ENCODE results near the gene IGF2R.

DNA sequence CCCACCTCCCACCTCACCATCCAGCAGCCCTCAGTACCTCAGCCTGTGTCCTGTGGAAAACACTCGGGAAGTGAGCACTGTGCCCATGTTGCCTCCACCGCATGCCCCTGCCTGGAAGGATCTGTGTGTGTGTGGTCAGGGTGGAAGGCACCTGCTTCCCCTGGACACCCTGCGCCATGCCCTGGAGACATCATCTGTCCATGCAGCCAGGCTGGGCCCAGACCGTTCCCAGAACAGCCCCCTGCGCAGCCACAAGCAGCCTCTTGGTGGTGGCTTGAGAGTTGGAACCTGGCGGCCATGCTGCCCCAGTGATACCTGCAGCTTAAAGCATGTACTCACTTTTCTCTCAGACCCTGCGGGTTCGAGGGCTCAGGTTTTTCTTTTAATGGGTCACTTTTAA, 117.9 kb downstream of the IGF2R start:
- TF ChIP-seq NFE2L1 (CRISPR knock-in tag; IDR thresholded peaks at IDR 0.05; ENCODE audit: borderline replicate concordance) (no peak), CHD2 (IDR thresholded peaks at IDR 0.05; ENCODE audit: low read depth, low read length) (no peak), SSRP1 (CRISPR knock-in tag; IDR thresholded peaks at IDR 0.05) (no peak), ZZZ3 (CRISPR knock-in tag; IDR thresholded peaks at IDR 0.05; ENCODE audit: borderline replicate concordance) (no peak), KDM5B (CRISPR knock-in tag; IDR thresholded peaks at IDR 0.05; ENCODE audit: borderline replicate concordance) (no peak), ZSCAN20 (CRISPR knock-in tag; IDR thresholded peaks at IDR 0.05; ENCODE audit: borderline replicate concordance) (no peak), ZNF350 (CRISPR knock-in tag; IDR thresholded peaks at IDR 0.05; ENCODE audit: borderline replicate concordance, low read depth) (no peak), ELF4 (CRISPR knock-in tag; IDR thresholded peaks at IDR 0.05; ENCODE audit: borderline replicate concordance) (no peak), YEATS2 (CRISPR knock-in tag; IDR thresholded peaks at IDR 0.05; ENCODE audit: borderline replicate concordance) (no peak), ZNF17 (CRISPR knock-in tag; IDR thresholded peaks at IDR 0.05) (no peak), CEBPB (IDR thresholded peaks at IDR 0.05; ENCODE audit: borderline replicate concordance, low read depth, low read length) (no peak)
- TF ChIP-seq, protein P1, sequence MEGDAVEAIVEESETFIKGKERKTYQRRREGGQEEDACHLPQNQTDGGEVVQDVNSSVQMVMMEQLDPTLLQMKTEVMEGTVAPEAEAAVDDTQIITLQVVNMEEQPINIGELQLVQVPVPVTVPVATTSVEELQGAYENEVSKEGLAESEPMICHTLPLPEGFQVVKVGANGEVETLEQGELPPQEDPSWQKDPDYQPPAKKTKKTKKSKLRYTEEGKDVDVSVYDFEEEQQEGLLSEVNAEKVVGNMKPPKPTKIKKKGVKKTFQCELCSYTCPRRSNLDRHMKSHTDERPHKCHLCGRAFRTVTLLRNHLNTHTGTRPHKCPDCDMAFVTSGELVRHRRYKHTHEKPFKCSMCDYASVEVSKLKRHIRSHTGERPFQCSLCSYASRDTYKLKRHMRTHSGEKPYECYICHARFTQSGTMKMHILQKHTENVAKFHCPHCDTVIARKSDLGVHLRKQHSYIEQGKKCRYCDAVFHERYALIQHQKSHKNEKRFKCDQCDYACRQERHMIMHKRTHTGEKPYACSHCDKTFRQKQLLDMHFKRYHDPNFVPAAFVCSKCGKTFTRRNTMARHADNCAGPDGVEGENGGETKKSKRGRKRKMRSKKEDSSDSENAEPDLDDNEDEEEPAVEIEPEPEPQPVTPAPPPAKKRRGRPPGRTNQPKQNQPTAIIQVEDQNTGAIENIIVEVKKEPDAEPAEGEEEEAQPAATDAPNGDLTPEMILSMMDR (CRISPR knock-in tag; IDR thresholded peaks at IDR 0.05) = no peak
- TF ChIP-seq, protein P2, sequence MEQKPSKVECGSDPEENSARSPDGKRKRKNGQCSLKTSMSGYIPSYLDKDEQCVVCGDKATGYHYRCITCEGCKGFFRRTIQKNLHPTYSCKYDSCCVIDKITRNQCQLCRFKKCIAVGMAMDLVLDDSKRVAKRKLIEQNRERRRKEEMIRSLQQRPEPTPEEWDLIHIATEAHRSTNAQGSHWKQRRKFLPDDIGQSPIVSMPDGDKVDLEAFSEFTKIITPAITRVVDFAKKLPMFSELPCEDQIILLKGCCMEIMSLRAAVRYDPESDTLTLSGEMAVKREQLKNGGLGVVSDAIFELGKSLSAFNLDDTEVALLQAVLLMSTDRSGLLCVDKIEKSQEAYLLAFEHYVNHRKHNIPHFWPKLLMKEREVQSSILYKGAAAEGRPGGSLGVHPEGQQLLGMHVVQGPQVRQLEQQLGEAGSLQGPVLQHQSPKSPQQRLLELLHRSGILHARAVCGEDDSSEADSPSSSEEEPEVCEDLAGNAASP (CRISPR knock-in tag; IDR thresholded peaks at IDR 0.05; ENCODE audit: borderline replicate concordance) = no peak

Data from HepG2 (cell line).